ENCODE results near the gene ZNF17.

ZNF17 gene

GRCh38 chr19:57389730-57390598 is 21.0 kb upstream of the ZNF17 start, which contains the start of gene ZNF548:
Gene ZNF548 (plus strand): TSS chr19:57389854. CDS start chr19:57390100, 246 bp downstream.
- Mint-ChIP-seq H3K27ac (peak within 1 kb of the TSS; percentile 97), H3K9me3 (peaks cover 57% of the 10 kb centered on the region), H3K4me3 (peak within 1 kb of the TSS; percentile 95), H3K36me3 (ENCODE audit: low read depth) (peaks cover 43% of the 10 kb centered on the region), H3K27me3 (ENCODE audit: low read depth) (no peaks in the 10 kb centered on the region), H3K4me1 (ENCODE audit: low read depth) (peaks cover 19% of the 10 kb centered on the region)
- peak; percentile 95 for DNase-seq (ENCODE audit: low spot score)

DNA sequence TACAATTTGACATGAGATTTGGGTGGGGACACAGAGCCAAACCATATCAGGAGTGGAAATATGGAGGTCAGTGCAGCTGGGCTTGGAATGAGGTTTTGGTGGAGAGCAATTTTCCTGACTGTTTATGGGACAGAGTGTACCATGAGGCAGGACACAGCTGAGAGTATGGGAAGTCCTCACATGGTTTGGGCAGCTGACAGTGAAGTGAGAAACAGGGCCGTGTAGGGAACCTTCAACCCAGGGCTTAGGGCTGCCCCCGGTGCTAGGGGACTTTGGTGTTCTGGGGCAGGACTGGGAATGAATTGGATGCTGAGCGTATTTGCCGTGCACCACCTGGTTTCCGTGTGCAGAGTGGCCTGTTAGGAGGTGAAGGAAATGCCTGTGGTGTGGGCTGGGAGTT is 15.3 kb upstream of the ZNF17 start:
- Mint-ChIP-seq H3K36me3 (ENCODE audit: low read depth) (peaks cover 85% of the 10 kb centered on the region), H3K27ac (no peak overlapping the region), H3K9me3 (peaks cover 68% of the 10 kb centered on the region), H3K27me3 (ENCODE audit: low read depth) (no peaks in the 10 kb centered on the region), H3K4me3 (no peak overlapping the region), H3K4me1 (ENCODE audit: low read depth) (peaks cover 8% of the 10 kb centered on the region)
- DNase-seq (ENCODE audit: low spot score) = no peak

GRCh38 chr19:57398868-57399267 is 12.1 kb upstream of the ZNF17 start:
- Mint-ChIP-seq H3K4me1 (ENCODE audit: low read depth) (peaks cover 2% of the 10 kb centered on the region), H3K9me3 (peaks cover 82% of the 10 kb centered on the region), H3K4me3 (no peak overlapping the region), H3K36me3 (ENCODE audit: low read depth) (peaks cover 69% of the 10 kb centered on the region), H3K27me3 (ENCODE audit: low read depth) (no peaks in the 10 kb centered on the region), H3K27ac (no peak overlapping the region)
- DNase-seq (ENCODE audit: low spot score) = no peak

- no peak overlapping the region for H3K4me3 Mint-ChIP-seq
- H3K9me3 Mint-ChIP-seq = peaks cover 39% of the 10 kb centered on the region
- no peak for DNase-seq (ENCODE audit: low spot score)
- no peaks in the 10 kb centered on the region for H3K27me3 Mint-ChIP-seq (ENCODE audit: low read depth)
- peaks cover 18% of the 10 kb centered on the region for H3K36me3 Mint-ChIP-seq (ENCODE audit: low read depth)
- H3K27ac Mint-ChIP-seq = no peak overlapping the region
- H3K4me1 Mint-ChIP-seq (ENCODE audit: low read depth) = peaks cover 4% of the 10 kb centered on the region
These were observed 7.0 kb upstream of the ZNF17 start for GRCh38 chr19:57403737-57404563.

DNA sequence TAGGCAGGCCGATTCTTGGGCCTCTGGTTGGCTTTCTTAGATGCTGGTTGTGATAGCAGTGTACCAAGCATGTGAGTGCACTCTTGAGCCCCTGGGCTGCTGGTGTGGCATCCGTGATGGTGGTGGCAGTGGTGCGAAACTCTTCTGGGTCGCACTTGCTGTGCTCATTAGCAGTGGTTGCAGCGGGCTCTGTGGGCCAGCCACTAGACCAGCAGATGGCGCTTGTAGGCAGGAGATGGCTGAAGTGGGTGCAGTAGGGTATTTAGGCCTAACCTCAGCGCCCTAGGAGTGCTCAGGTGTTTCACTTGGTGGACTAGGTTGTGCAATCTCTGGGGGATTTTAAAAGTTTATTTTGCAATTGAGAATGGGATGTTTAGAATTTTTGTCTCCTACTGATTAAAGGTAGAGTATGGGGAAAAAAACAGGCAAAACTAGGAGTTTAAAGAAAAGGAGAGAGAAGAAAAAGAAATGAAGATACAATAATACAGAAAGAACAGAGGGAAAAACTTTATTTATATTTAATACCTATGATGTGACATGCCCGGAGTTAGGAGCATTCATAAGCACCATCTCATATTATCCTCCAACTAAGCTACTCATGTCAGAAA is 4.3 kb upstream of the ZNF17 start:
- Mint-ChIP-seq H3K27ac (no peak overlapping the region), H3K4me3 (no peak overlapping the region)

GRCh38 chr19:57419439-57419838 is 8.5 kb downstream of the ZNF17 start:
- Mint-ChIP-seq H3K9me3 (peaks cover 71% of the 10 kb centered on the region), H3K27me3 (ENCODE audit: low read depth) (no peaks in the 10 kb centered on the region), H3K27ac (no peak overlapping the region), H3K4me3 (no peak overlapping the region), H3K4me1 (ENCODE audit: low read depth) (no peaks in the 10 kb centered on the region), H3K36me3 (ENCODE audit: low read depth) (peaks cover 72% of the 10 kb centered on the region)
- no peak for DNase-seq (ENCODE audit: low spot score)

More for the DNA sequence above, 4.3 kb upstream of the ZNF17 start:
- Mint-ChIP-seq H3K4me1 (ENCODE audit: low read depth) (peaks cover 14% of the 10 kb centered on the region), H3K9me3 (peaks cover 29% of the 10 kb centered on the region), H3K27me3 (ENCODE audit: low read depth) (no peaks in the 10 kb centered on the region), H3K36me3 (ENCODE audit: low read depth) (peaks cover 2% of the 10 kb centered on the region)
- peak; percentile 39 for DNase-seq (ENCODE audit: low spot score)

DNA sequence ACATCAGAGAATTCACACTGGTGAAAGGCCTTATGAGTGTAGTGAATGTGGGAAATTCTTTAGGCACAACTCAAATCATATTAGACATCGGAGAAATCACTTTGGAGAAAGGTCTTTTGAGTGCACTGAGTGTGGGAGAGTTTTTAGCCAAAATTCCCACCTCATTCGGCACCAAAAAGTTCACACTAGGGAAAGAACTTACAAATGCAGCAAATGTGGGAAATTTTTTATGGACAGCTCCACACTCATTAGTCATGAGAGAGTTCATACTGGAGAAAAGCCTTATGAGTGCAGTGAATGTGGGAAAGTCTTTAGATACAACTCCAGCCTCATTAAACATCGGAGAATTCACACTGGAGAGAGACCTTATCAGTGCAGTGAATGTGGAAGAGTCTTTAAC is 10.1 kb downstream of the ZNF17 start:
- no peak for DNase-seq (ENCODE audit: low spot score)
- Mint-ChIP-seq H3K9me3 (peaks cover 63% of the 10 kb centered on the region), H3K36me3 (ENCODE audit: low read depth) (peaks cover 56% of the 10 kb centered on the region), H3K27ac (no peak overlapping the region), H3K4me1 (ENCODE audit: low read depth) (no peaks in the 10 kb centered on the region), H3K27me3 (ENCODE audit: low read depth) (no peaks in the 10 kb centered on the region), H3K4me3 (no peak overlapping the region)

- H3K4me1 Mint-ChIP-seq (ENCODE audit: low read depth) = peaks cover 17% of the 10 kb centered on the region
- peaks cover 41% of the 10 kb centered on the region for H3K36me3 Mint-ChIP-seq (ENCODE audit: low read depth)
- H3K9me3 Mint-ChIP-seq = peaks cover 52% of the 10 kb centered on the region
- no peaks in the 10 kb centered on the region for H3K27me3 Mint-ChIP-seq (ENCODE audit: low read depth)
- no peak for DNase-seq (ENCODE audit: low spot score)
- H3K27ac Mint-ChIP-seq = peak overlapping the region; percentile 96
- peak overlapping the region; percentile 86 for H3K4me3 Mint-ChIP-seq
These were observed 23.6 kb downstream of the ZNF17 start for GRCh38 chr19:57434386-57435061.

DNA sequence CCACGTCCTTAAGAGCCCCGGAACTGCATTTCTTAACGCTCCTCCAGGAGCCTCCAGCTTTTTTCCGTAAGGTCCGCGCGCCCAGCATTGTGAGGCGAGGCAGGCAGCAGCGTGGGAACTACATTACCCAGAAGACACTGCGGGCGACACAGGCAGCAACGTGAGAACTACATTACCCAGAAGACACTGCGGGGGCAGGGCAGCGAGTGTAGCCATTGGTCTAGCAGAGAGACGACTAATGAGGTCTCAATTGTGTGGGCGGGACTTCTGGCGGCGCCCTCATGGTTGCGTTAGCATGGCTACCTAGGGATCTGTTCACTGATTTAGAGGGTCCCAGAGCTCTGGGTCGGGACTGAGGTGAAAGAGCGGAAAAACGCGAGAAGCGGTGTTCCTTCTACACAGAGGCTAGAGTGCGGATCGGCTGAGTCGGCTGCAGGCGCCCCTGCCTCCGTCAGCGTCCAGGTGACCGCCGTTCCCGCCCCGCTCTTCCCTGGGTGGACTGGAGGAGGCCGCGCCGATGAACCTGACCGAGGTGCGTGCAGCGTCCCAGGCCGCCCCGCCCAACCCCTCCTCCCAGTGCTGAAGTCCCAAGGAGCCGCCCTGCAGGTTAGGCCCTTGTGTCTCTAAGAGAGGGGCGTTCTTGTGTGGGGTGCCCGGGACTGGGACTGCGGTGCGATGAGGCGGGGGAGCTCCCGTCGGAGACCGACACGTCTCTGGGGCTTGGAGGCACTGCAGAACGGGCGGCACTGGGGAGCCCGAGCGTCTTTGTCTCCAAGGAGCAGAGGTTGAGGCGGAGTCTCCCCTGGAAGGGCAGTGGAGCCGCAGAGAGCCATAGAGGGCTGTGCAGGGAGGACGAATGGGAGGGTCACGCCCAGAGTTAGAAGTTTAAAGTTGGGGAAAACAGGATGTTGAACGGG is 24.4 kb downstream of the ZNF17 start, which contains the start of gene ZNF749:
Gene ZNF749, plus strand, starts transcription at position 264 of the 917 bp plus-strand sequence. Its CDS starts 254 bp downstream, at position 518.
- Mint-ChIP-seq H3K36me3 (ENCODE audit: low read depth) (peaks cover 49% of the 10 kb centered on the region), H3K9me3 (peaks cover 54% of the 10 kb centered on the region)

GRCh38 chr19:57436417-57436816 is 25.5 kb downstream of the ZNF17 start:
- Mint-ChIP-seq H3K4me3 (peak overlapping the region; percentile 86), H3K27ac (peak overlapping the region; percentile 96), H3K36me3 (ENCODE audit: low read depth) (peaks cover 54% of the 10 kb centered on the region), H3K9me3 (peaks cover 54% of the 10 kb centered on the region), H3K27me3 (ENCODE audit: low read depth) (no peaks in the 10 kb centered on the region), H3K4me1 (ENCODE audit: low read depth) (peaks cover 17% of the 10 kb centered on the region)
- DNase-seq (ENCODE audit: low spot score) = no peak

More for the DNA sequence above, 24.4 kb downstream of the ZNF17 start, which contains the start of gene ZNF749:
- peak; percentile 97 for DNase-seq (ENCODE audit: low spot score)
- H3K4me3 Mint-ChIP-seq = peak within 1 kb of the TSS; percentile 86
- no peaks in the 10 kb centered on the region for H3K27me3 Mint-ChIP-seq (ENCODE audit: low read depth)
- peak within 1 kb of the TSS; percentile 96 for H3K27ac Mint-ChIP-seq
- H3K4me1 Mint-ChIP-seq (ENCODE audit: low read depth) = peaks cover 17% of the 10 kb centered on the region

DNA sequence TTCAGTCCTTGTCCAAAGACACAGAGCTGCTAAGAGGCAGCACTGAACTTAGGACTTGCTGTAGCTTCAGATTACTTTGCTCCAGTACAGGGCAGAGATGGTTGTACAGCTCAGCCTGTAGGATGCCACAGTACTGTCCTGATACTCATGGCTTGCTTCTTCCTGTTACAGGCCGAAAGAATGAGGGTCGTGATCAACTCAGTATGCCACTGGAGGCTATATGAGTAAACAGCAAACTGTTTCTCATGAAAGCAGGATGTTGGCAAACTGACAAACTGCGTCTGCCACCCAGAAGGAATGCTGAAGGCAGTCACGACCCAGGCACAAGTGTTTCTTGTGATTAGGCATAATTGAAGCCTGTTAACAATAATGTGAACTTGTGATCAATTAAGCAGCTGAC is 27.0 kb downstream of the ZNF17 start:
- H3K27ac Mint-ChIP-seq = no peak overlapping the region
- peaks cover 17% of the 10 kb centered on the region for H3K4me1 Mint-ChIP-seq (ENCODE audit: low read depth)
- DNase-seq (ENCODE audit: low spot score) = no peak
- H3K9me3 Mint-ChIP-seq = peaks cover 63% of the 10 kb centered on the region
- H3K27me3 Mint-ChIP-seq (ENCODE audit: low read depth) = no peaks in the 10 kb centered on the region
- no peak overlapping the region for H3K4me3 Mint-ChIP-seq
- peaks cover 68% of the 10 kb centered on the region for H3K36me3 Mint-ChIP-seq (ENCODE audit: low read depth)

- Mint-ChIP-seq H3K27me3 (ENCODE audit: low read depth) (no peaks in the 10 kb centered on the region), H3K4me1 (ENCODE audit: low read depth) (peaks cover 17% of the 10 kb centered on the region), H3K4me3 (no peak overlapping the region), H3K27ac (no peak overlapping the region), H3K9me3 (peaks cover 61% of the 10 kb centered on the region), H3K36me3 (ENCODE audit: low read depth) (peaks cover 75% of the 10 kb centered on the region)
- no peak for DNase-seq (ENCODE audit: low spot score)
These were observed 28.0 kb downstream of the ZNF17 start for GRCh38 chr19:57438925-57439324.

Measured in T-helper 2 cell treated with Interferon-gamma antibody and Interleukin-4, amounts not matched to agents 5 μg/mL and 100 μg/mL, for 36 hours (primary cell).